Measurements from ENCODE around the gene FSIP2. TPM values are rescaled to one million over a fixed set of nuclear protein-coding genes. Genes with fewer than 3 reads are reported as not detected.

The FSIP2 gene
- total RNA-seq, 2 donors from 2014 or later, result 4.4 to 5.9 TPM

DNA sequence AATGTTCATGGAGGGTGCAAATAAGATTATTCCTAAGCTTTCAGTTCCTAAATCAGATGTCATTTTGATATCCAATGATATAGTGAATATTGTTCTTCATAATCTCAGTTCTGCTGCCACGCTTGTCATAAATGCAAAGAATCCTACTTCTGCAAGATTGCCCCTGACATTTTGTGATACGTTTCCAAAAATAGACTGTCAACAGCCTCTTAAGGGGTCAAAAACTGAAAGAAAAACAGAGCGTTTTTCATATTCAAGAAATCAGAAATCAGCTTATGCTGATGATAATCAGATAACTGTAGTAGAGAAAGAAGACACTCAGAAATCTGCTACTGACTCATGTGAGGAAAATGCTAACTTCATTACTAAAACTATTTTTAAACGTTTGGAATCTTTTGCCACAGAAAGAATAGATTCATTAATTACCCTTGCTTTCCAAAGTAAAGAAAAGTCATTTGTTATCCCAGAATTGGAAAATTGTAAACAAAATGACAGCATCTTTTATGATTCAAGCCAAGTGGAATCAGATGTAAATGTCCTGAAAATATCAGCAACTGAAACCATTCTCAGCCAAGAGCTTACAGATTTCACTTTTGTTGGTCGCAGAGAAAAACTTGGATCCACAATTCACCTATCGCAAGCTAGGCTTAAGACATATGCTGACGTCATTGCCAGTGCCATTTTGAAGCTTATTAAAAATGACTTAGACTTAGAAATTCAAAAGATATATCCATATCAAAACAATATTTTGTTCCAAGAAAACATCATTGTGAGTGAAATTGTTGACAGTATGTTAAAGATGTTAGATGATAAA lies 55.1 kb downstream of the FSIP2 start:
- no peak overlapping the region for H3K9ac ChIP-seq (ENCODE audit: low read depth in 2 of 2, low read length in 2 of 2)
- no peaks in the 10 kb centered on the region for H3K27me3 ChIP-seq
- no peaks in the 10 kb centered on the region for H3K9me3 ChIP-seq
- DNase-seq, result no peak
- H3K36me3 ChIP-seq, result no peaks in the 10 kb centered on the region
- no peaks in the 10 kb centered on the region for H3K4me1 ChIP-seq
- intact Hi-C loops (cut with DNase I), result no loop called here
- H3K27ac ChIP-seq, result no peak overlapping the region
- no peak overlapping the region for H3K4me3 ChIP-seq
- TF ChIP-seq, protein P1, sequence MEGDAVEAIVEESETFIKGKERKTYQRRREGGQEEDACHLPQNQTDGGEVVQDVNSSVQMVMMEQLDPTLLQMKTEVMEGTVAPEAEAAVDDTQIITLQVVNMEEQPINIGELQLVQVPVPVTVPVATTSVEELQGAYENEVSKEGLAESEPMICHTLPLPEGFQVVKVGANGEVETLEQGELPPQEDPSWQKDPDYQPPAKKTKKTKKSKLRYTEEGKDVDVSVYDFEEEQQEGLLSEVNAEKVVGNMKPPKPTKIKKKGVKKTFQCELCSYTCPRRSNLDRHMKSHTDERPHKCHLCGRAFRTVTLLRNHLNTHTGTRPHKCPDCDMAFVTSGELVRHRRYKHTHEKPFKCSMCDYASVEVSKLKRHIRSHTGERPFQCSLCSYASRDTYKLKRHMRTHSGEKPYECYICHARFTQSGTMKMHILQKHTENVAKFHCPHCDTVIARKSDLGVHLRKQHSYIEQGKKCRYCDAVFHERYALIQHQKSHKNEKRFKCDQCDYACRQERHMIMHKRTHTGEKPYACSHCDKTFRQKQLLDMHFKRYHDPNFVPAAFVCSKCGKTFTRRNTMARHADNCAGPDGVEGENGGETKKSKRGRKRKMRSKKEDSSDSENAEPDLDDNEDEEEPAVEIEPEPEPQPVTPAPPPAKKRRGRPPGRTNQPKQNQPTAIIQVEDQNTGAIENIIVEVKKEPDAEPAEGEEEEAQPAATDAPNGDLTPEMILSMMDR (IDR thresholded peaks at IDR 0.05), result no peak

- Histone ChIP-seq H3K9ac (ENCODE audit: low read depth in 2 of 2, low read length in 2 of 2) (no peak overlapping the region), H3K36me3 (no peaks in the 10 kb centered on the region), H3K9me3 (no peaks in the 10 kb centered on the region), H3K4me1 (no peaks in the 10 kb centered on the region), H3K27ac (no peak overlapping the region), H3K4me3 (no peak overlapping the region), H3K27me3 (no peaks in the 10 kb centered on the region)
- intact Hi-C loops (cut with DNase I), result no loop called here
- TF ChIP-seq, protein P1 (IDR thresholded peaks at IDR 0.05), result no peak
- DNase-seq, result no peak
Observed at GRCh38 chr2:185796758-185797157, 58.2 kb downstream of the FSIP2 start.

DNA sequence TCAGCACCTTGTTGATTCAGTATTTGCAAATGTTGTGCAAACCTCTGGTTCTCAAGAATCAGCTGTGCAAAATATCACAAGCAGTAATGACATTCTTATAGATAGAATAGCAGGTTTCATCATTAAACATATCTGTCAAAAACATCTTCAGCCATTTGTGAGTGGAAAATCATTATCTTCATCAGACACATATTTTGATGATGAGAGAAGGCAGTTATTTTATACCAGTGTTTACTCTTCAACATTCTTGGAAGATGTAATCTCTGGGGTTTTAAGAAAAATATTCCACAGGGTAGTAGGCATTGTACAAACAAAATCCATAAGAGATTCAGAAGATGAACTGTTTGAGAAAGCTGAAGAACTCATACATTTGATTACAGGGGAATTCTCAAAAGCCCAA lies 64.3 kb downstream of the FSIP2 start:
- no peaks in the 10 kb centered on the region for H3K4me1 ChIP-seq
- no peaks in the 10 kb centered on the region for H3K9me3 ChIP-seq
- H3K9ac ChIP-seq (ENCODE audit: low read depth in 2 of 2, low read length in 2 of 2), result no peak overlapping the region
- no peak for DNase-seq
- H3K27me3 ChIP-seq, result no peaks in the 10 kb centered on the region
- intact Hi-C loops (cut with DNase I), result no loop called here
- no peaks in the 10 kb centered on the region for H3K36me3 ChIP-seq
- H3K27ac ChIP-seq, result no peak overlapping the region
- H3K4me3 ChIP-seq, result no peak overlapping the region
- TF ChIP-seq, protein P1 (IDR thresholded peaks at IDR 0.05), result no peak

- Histone ChIP-seq H3K4me3 (no peak overlapping the region), H3K27me3 (no peaks in the 10 kb centered on the region), H3K27ac (no peak overlapping the region), H3K36me3 (no peaks in the 10 kb centered on the region), H3K4me1 (no peaks in the 10 kb centered on the region), H3K9me3 (no peaks in the 10 kb centered on the region), H3K9ac (ENCODE audit: low read depth in 2 of 2, low read length in 2 of 2) (no peak overlapping the region)
- intact Hi-C loops (cut with DNase I), result no loop called here
- TF ChIP-seq, protein P1 (IDR thresholded peaks at IDR 0.05), result no peak
- no peak for DNase-seq
Observed at GRCh38 chr2:185806783-185807182, 68.2 kb downstream of the FSIP2 start.

- Histone ChIP-seq H3K36me3 (no peaks in the 10 kb centered on the region), H3K9me3 (no peaks in the 10 kb centered on the region), H3K27ac (no peak overlapping the region), H3K9ac (ENCODE audit: low read depth in 2 of 2, low read length in 2 of 2) (no peak overlapping the region), H3K27me3 (no peaks in the 10 kb centered on the region), H3K4me1 (no peaks in the 10 kb centered on the region), H3K4me3 (no peak overlapping the region)
- TF ChIP-seq, protein P1 (IDR thresholded peaks at IDR 0.05), result no peak
- intact Hi-C loops (cut with DNase I), result no loop called here
- no peak for DNase-seq
Observed at GRCh38 chr2:185807351-185807750, 68.7 kb downstream of the FSIP2 start.
